ENCODE measurements around the gene RPS6KB2.

RPS6KB2 gene

GRCh38 chr11:67441731-67442351 is 13.5 kb downstream of the RPS6KB2 start:
- TF ChIP-seq SIN3A (IDR thresholded peaks at IDR 0.05; ENCODE audit: borderline replicate concordance, insufficient read depth, low read length) (no peak), FOXP2 (optimal IDR thresholded peaks at IDR 0.05; ENCODE audit: borderline replicate concordance, extremely low read depth, extremely low read length, insufficient read depth) (no peak), TAF1 (IDR thresholded peaks at IDR 0.05; ENCODE audit: borderline replicate concordance, insufficient read depth, low read length) (no peak), REST (IDR thresholded peaks at IDR 0.05; ENCODE audit: insufficient read depth in 1 of 2, low read depth in 2 of 2, low read length in 2 of 2) (no peak), POLR2AphosphoS5 (IDR thresholded peaks at IDR 0.05; ENCODE audit: low read depth, low read length) (peak; percentile 13; the same call in 1 of the 2 replicates)

- no peak for TF ChIP-seq TAF1 (IDR thresholded peaks at IDR 0.05; ENCODE audit: borderline replicate concordance, insufficient read depth, low read length)
- TF ChIP-seq POLR2AphosphoS5 (IDR thresholded peaks at IDR 0.05; ENCODE audit: low read depth, low read length) = peak; percentile 10; the same call in 1 of the 2 replicates
- TF ChIP-seq SIN3A (IDR thresholded peaks at IDR 0.05; ENCODE audit: borderline replicate concordance, insufficient read depth, low read length) = no peak
Observed at GRCh38 chr11:67442504-67443404, 14.5 kb downstream of the RPS6KB2 start.

- no peak for TF ChIP-seq TAF1 (IDR thresholded peaks at IDR 0.05; ENCODE audit: borderline replicate concordance, insufficient read depth, low read length)
- TF ChIP-seq POLR2AphosphoS5 (IDR thresholded peaks at IDR 0.05; ENCODE audit: low read depth, low read length) = no peak
- no peak for TF ChIP-seq REST (IDR thresholded peaks at IDR 0.05; ENCODE audit: insufficient read depth in 1 of 2, low read depth in 2 of 2, low read length in 2 of 2)
- no peak for TF ChIP-seq FOXP2 (optimal IDR thresholded peaks at IDR 0.05; ENCODE audit: borderline replicate concordance, extremely low read depth, extremely low read length, insufficient read depth)
- no peak for TF ChIP-seq SIN3A (IDR thresholded peaks at IDR 0.05; ENCODE audit: borderline replicate concordance, insufficient read depth, low read length)
Observed at GRCh38 chr11:67445515-67445914, 17.2 kb downstream of the RPS6KB2 start.

- TF ChIP-seq REST (IDR thresholded peaks at IDR 0.05; ENCODE audit: insufficient read depth in 1 of 2, low read depth in 2 of 2, low read length in 2 of 2) (no peak), POLR2AphosphoS5 (IDR thresholded peaks at IDR 0.05; ENCODE audit: low read depth, low read length) (no peak), TAF1 (IDR thresholded peaks at IDR 0.05; ENCODE audit: borderline replicate concordance, insufficient read depth, low read length) (no peak), SIN3A (IDR thresholded peaks at IDR 0.05; ENCODE audit: borderline replicate concordance, insufficient read depth, low read length) (no peak), FOXP2 (optimal IDR thresholded peaks at IDR 0.05; ENCODE audit: borderline replicate concordance, extremely low read depth, extremely low read length, insufficient read depth) (no peak)
Observed at GRCh38 chr11:67448220-67448609, 19.9 kb downstream of the RPS6KB2 start.

GRCh38 chr11:67449116-67449844 is 21.0 kb downstream of the RPS6KB2 start:
- TF ChIP-seq TAF1 (IDR thresholded peaks at IDR 0.05; ENCODE audit: borderline replicate concordance, insufficient read depth, low read length) = no peak
- TF ChIP-seq SIN3A (IDR thresholded peaks at IDR 0.05; ENCODE audit: borderline replicate concordance, insufficient read depth, low read length) = no peak
- TF ChIP-seq REST (IDR thresholded peaks at IDR 0.05; ENCODE audit: insufficient read depth in 1 of 2, low read depth in 2 of 2, low read length in 2 of 2) = no peak
- no peak for TF ChIP-seq FOXP2 (optimal IDR thresholded peaks at IDR 0.05; ENCODE audit: borderline replicate concordance, extremely low read depth, extremely low read length, insufficient read depth)
- no peak for TF ChIP-seq POLR2AphosphoS5 (IDR thresholded peaks at IDR 0.05; ENCODE audit: low read depth, low read length)
